Measurements from ENCODE around the gene EPN2.

EPN2 gene

GRCh38 chr17:19354748-19355147, 117.6 kb downstream of the EPN2 start:
- CTCF ChIA-PET, result interaction anchor here (2.1 kb wide), 1 partner anchor 8 kb away, joined by 12 read pairs; the partner anchor contains the start of gene B9D1
- DNase-seq (ENCODE audit: low spot score), result no peak
- peak overlapping the region; percentile 68 for H3K27ac ChIP-seq
- POLR2A ChIA-PET (ENCODE audit: low non-redundant PET), result interaction anchor here (0.6 kb wide), 1 partner anchor 117 kb away, joined by 3 read pairs; no protein-coding TSS in a partner anchor
- no peak for TF ChIP-seq CTCF (conservative IDR thresholded peaks at IDR 0.05; ENCODE audit: low read depth)

GRCh38 chr17:19357351-19357750, 120.2 kb downstream of the EPN2 start:
- TF ChIP-seq CTCF (conservative IDR thresholded peaks at IDR 0.05; ENCODE audit: low read depth), result no peak
- CTCF ChIA-PET, result interaction anchor here (1.6 to 2.3 kb wide), 2 partner anchors 19 to 90 kb away, joined by 4 to 8 read pairs; no protein-coding TSS in a partner anchor
- 0 out of 2 replicates have a peak overlapping the region, but pooled peaks have one; percentile 19 for H3K27ac ChIP-seq

GRCh38 chr17:19357761-19358160, 120.6 kb downstream of the EPN2 start:
- no peak for DNase-seq (ENCODE audit: low spot score)
- POLR2A ChIA-PET (ENCODE audit: low non-redundant PET), result no interaction called here
- CTCF ChIA-PET, result interaction anchor here (1.6 to 2.3 kb wide), 2 partner anchors 19 to 89 kb away, joined by 4 to 8 read pairs; no protein-coding TSS in a partner anchor
- 0 out of 2 replicates have a peak overlapping the region, but pooled peaks have one; percentile 19 for H3K27ac ChIP-seq
- TF ChIP-seq CTCF (conservative IDR thresholded peaks at IDR 0.05; ENCODE audit: low read depth), result no peak

More at GRCh38 chr17:19357351-19357750, 120.2 kb downstream of the EPN2 start:
- POLR2A ChIA-PET (ENCODE audit: low non-redundant PET), result no interaction called here
- DNase-seq (ENCODE audit: low spot score), result no peak

GRCh38 chr17:19359151-19359550, 122.0 kb downstream of the EPN2 start:
- ChIA-PET POLR2A (ENCODE audit: low non-redundant PET) (no interaction called here), CTCF (interaction anchor here (2.3 kb wide), 1 partner anchor 88 kb away, joined by 8 read pairs; no protein-coding TSS in a partner anchor)
- DNase-seq (ENCODE audit: low spot score), result no peak
- H3K27ac ChIP-seq, result no peak overlapping the region
- no peak for TF ChIP-seq CTCF (conservative IDR thresholded peaks at IDR 0.05; ENCODE audit: low read depth)

GRCh38 chr17:19359856-19360255, 122.7 kb downstream of the EPN2 start:
- DNase-seq (ENCODE audit: low spot score), result no peak
- ChIA-PET CTCF (interaction anchor here (0.6 kb wide), 1 partner anchor 131 kb away, joined by 3 read pairs; no protein-coding TSS in a partner anchor), POLR2A (ENCODE audit: low non-redundant PET) (no interaction called here)

GRCh38 chr17:19360772-19361171, 123.6 kb downstream of the EPN2 start:
- no peak for TF ChIP-seq CTCF (conservative IDR thresholded peaks at IDR 0.05; ENCODE audit: low read depth)
- H3K27ac ChIP-seq, result peak overlapping the region; percentile 2; the same call in 1 of the 2 replicates
- CTCF ChIA-PET, result interaction anchor here (0.6 kb wide), 1 partner anchor 86 kb away, joined by 3 read pairs; no protein-coding TSS in a partner anchor
- POLR2A ChIA-PET (ENCODE audit: low non-redundant PET), result no interaction called here
- DNase-seq (ENCODE audit: low spot score), result no peak

More at GRCh38 chr17:19359856-19360255, 122.7 kb downstream of the EPN2 start:
- peak overlapping the region; percentile 2; the same call in 1 of the 2 replicates for H3K27ac ChIP-seq
- no peak for TF ChIP-seq CTCF (conservative IDR thresholded peaks at IDR 0.05; ENCODE audit: low read depth)

Measured in RWPE1 (cell line).